IMR-90 (cell line): Measurements from ENCODE around the gene NPAS3. TPM values are rescaled to one million over a fixed set of nuclear protein-coding genes. Genes with fewer than 3 reads are reported as not detected.

Source experiments
- ATAC-seq: fragments of 200-7000 bp; cut with Tn5 transposase; 2 replicates; pipeline ENCODE4 v1.9.1; 2020; ENCODE audit warnings: low read depth, mild to moderate bottlenecking, moderate library complexity
- BruUV-seq: library from RNA; stranded (reverse); fragments of 400-500 nt; replicated peaks from 2 replicates; lab custom pipeline; 2021; lab: Mats Ljungman, UMichigan
- CTCF ChIA-PET: fragments of 300-600 bp; formaldehyde crosslinking; extraction: SDS; loops from one replicate; lab custom pipeline; 2021; ENCODE audit warnings: antibody characterized with exemption; lab: Yijun Ruan, JAX
- POLR2A ChIA-PET: fragments of 300-600 bp; sonication (Branson Sonifier 250); formaldehyde crosslinking; loops from one replicate; lab custom pipeline; 2022; ENCODE audit warnings: antibody characterized with exemption; ENCODE audit not compliant: unreplicated experiment; lab: Charles Lee
- DNase-seq: peaks from one replicate; pipeline ENCODE4 v3.0.0; 2013
- H2AFZ ChIP-seq: replicated peaks from 2 replicates; pipeline ENCODE3; 2013; ENCODE audit warnings: low read length, mild to moderate bottlenecking; ENCODE audit not compliant: poor library complexity
- H2AK5ac ChIP-seq: 2 replicates; pipeline ENCODE4 v1.6.1; 2013; ENCODE audit warnings: low read depth, low read length, inconsistent platforms
- H2AK9ac ChIP-seq: replicated peaks from 2 replicates; pipeline ENCODE3; 2013; ENCODE audit warnings: mild to moderate bottlenecking, low read depth, low read length, moderate library complexity; ENCODE audit not compliant: poor library complexity
- H2BK120ac ChIP-seq: 2 replicates; pipeline ENCODE4 v1.6.1; 2013; ENCODE audit warnings: low read depth, low read length, inconsistent platforms
- H2BK15ac ChIP-seq: 3 replicates; pipeline ENCODE4 v1.6.1; 2013; ENCODE audit warnings: low read depth, low read length, inconsistent platforms
- H2BK20ac ChIP-seq: 2 replicates; pipeline ENCODE4 v1.6.1; 2013; ENCODE audit warnings: low read depth, mild to moderate bottlenecking, inconsistent platforms, low read length, moderate library complexity
- H2BK5ac ChIP-seq: 2 replicates; pipeline ENCODE4 v1.6.1; 2013; ENCODE audit warnings: mild to moderate bottlenecking, low read depth, low read length, inconsistent platforms; ENCODE audit not compliant: poor library complexity, severe bottlenecking
- H3K14ac ChIP-seq: replicated peaks from 2 replicates; pipeline ENCODE4 v1.6.1; 2013; ENCODE audit warnings: low read depth, low read length, inconsistent platforms
- H3K18ac ChIP-seq: 2 replicates; pipeline ENCODE4 v1.6.1; 2013; ENCODE audit warnings: low read depth, low read length, control low read depth
- H3K23ac ChIP-seq: 2 replicates; pipeline ENCODE4 v1.6.1; 2013; ENCODE audit warnings: low read depth, low read length, inconsistent platforms
- H3K27ac ChIP-seq: 2 replicates; pipeline ENCODE4 v1.5.1; 2013; ENCODE audit warnings: mild to moderate bottlenecking, control low read depth, low read length; ENCODE audit not compliant: insufficient read depth
- H3K27me3 ChIP-seq: 2 replicates; pipeline ENCODE4 v1.6.1; 2013; ENCODE audit warnings: low read length; ENCODE audit not compliant: control insufficient read depth, insufficient read depth
- H3K36me3 ChIP-seq: 2 replicates; pipeline ENCODE4 v1.6.1; 2013; ENCODE audit warnings: low read length, mixed read lengths; ENCODE audit not compliant: control insufficient read depth, insufficient read depth
- H3K4ac ChIP-seq: 2 replicates; pipeline ENCODE4 v1.6.1; 2013; ENCODE audit warnings: low read depth, low read length, inconsistent platforms
- H3K4me1 ChIP-seq: 2 replicates; pipeline ENCODE4 v1.6.1; 2013; ENCODE audit warnings: low read length, mixed read lengths; ENCODE audit not compliant: control insufficient read depth, insufficient read depth
- H3K4me2 ChIP-seq: 2 replicates; pipeline ENCODE4 v1.6.1; 2013; ENCODE audit warnings: low read depth, mild to moderate bottlenecking, control low read depth, low read length, moderate library complexity
- H3K4me3 ChIP-seq: 2 replicates; pipeline ENCODE4 v1.5.1; 2013; ENCODE audit warnings: low read depth, mild to moderate bottlenecking, control low read depth, low read length, moderate library complexity; ENCODE audit not compliant: insufficient read depth
- H3K56ac ChIP-seq: 2 replicates; pipeline ENCODE4 v1.6.1; 2013; ENCODE audit warnings: low read length, inconsistent platforms; ENCODE audit not compliant: insufficient read depth; ENCODE audit errors: extremely low read depth
- H3K79me1 ChIP-seq, 2 experiments: 2 replicates each; pipeline ENCODE4 v1.6.1; 2013; ENCODE audit warnings: low read length in 2 of 2, inconsistent platforms in 1 of 2, low read depth in 1 of 2
- H3K9ac ChIP-seq: 2 replicates; pipeline ENCODE4 v1.6.1; 2013; ENCODE audit warnings: low read depth, low read length, control low read depth
- H3K9me1 ChIP-seq: 2 replicates; pipeline ENCODE4 v1.6.1; 2013; ENCODE audit warnings: low read length, inconsistent platforms; ENCODE audit not compliant: insufficient read depth
- H3K9me3 ChIP-seq: 2 replicates; pipeline ENCODE4 v1.6.1; 2013; ENCODE audit warnings: low read length; ENCODE audit not compliant: control insufficient read depth, insufficient read depth
- H4K20me1 ChIP-seq: 2 replicates; pipeline ENCODE4 v1.6.1; 2013; ENCODE audit warnings: low read length, inconsistent platforms; ENCODE audit not compliant: insufficient read depth
- H4K5ac ChIP-seq: 2 replicates; pipeline ENCODE4 v1.6.1; 2013; ENCODE audit warnings: mild to moderate bottlenecking, low read depth, low read length, control low read depth
- H4K8ac ChIP-seq, 2 experiments: 2 replicates each; pipeline ENCODE4 v1.6.1; 2013; ENCODE audit warnings: low read depth in 2 of 2, low read length in 2 of 2, control low read depth in 1 of 2, inconsistent platforms in 1 of 2
- H4K91ac ChIP-seq: 2 replicates; pipeline ENCODE4 v1.6.1; 2013; ENCODE audit warnings: low read depth, low read length, inconsistent platforms; ENCODE audit not compliant: insufficient read depth
- BHLHE40 ChIP-seq: fragments of 150-350 bp; IDR thresholded peaks from 2 replicates; pipeline ENCODE4 v1.6.1; 2016; ENCODE audit warnings: mild to moderate bottlenecking, low read depth, low read length
- CEBPB ChIP-seq: IDR thresholded peaks from 2 replicates; pipeline ENCODE4 v1.6.1; 2012; ENCODE audit warnings: low read depth, low read length, improper control_type of control experiment
- CHD1 ChIP-seq: IDR thresholded peaks from 2 replicates; pipeline ENCODE4 v1.6.1; 2012; ENCODE audit warnings: low read depth, low read length, improper control_type of control experiment
- CTCF ChIP-seq: conservative IDR thresholded peaks from 2 replicates; pipeline ENCODE4 v1.5.1; 2012; ENCODE audit warnings: mild to moderate bottlenecking, low read depth, low read length, improper control_type of control experiment
- FOS ChIP-seq: fragments of 150-350 bp; IDR thresholded peaks from 2 replicates; pipeline ENCODE4 v1.6.1; 2016; ENCODE audit warnings: low read depth, low read length
- MAFK ChIP-seq: IDR thresholded peaks from 2 replicates; pipeline ENCODE4 v1.6.1; 2012; ENCODE audit warnings: low read depth, low read length, improper control_type of control experiment
- MAZ ChIP-seq: IDR thresholded peaks from 2 replicates; pipeline ENCODE4 v1.6.1; 2012; ENCODE audit warnings: low read depth, mild to moderate bottlenecking, low read length, improper control_type of control experiment, moderate library complexity, borderline replicate concordance
- MXI1 ChIP-seq: IDR thresholded peaks from 2 replicates; pipeline ENCODE4 v1.6.1; 2012; ENCODE audit warnings: low read depth, mild to moderate bottlenecking, low read length, moderate library complexity, borderline replicate concordance
- NFE2L2 ChIP-seq: fragments of 150-350 bp; IDR thresholded peaks from 2 replicates; pipeline ENCODE4 v1.6.1; 2016; ENCODE audit warnings: low read depth, mild to moderate bottlenecking, low read length
- POLR2A ChIP-seq: IDR thresholded peaks from 2 replicates; pipeline ENCODE4 v1.6.1; 2012; ENCODE audit warnings: mild to moderate bottlenecking, low read depth, low read length
- RAD21 ChIP-seq: IDR thresholded peaks from 2 replicates; pipeline ENCODE4 v1.6.1; 2012; ENCODE audit warnings: low read length, improper control_type of control experiment
- RCOR1 ChIP-seq: IDR thresholded peaks from 2 replicates; pipeline ENCODE4 v1.6.1; 2012; ENCODE audit warnings: mild to moderate bottlenecking, low read length, improper control_type of control experiment; ENCODE audit not compliant: insufficient replicate concordance
- RFX5 ChIP-seq: IDR thresholded peaks from 2 replicates; pipeline ENCODE4 v1.8.0; 2012; ENCODE audit warnings: low read depth, mild to moderate bottlenecking, low read length, moderate library complexity
- SMC3 ChIP-seq: fragments of 150-350 bp; IDR thresholded peaks from 2 replicates; pipeline ENCODE4 v1.6.1; 2016; ENCODE audit warnings: low read depth, mild to moderate bottlenecking, antibody characterized with exemption, low read length, moderate library complexity
- WGBS, 2 experiments: methylation state at CpG; one replicate each; pipeline versions ENCODE4 v1.1.5 to v1.1.7; 2013; ENCODE audit warnings: missing lambda C conversion rate in 2 of 2; ENCODE audit not compliant: insufficient read length in 1 of 2; ENCODE audit errors: extremely low coverage in 2 of 2; 5-methylcytosine and 5-hydroxymethylcytosine counted together
- dilution Hi-C: fragments of 300-500 bp; cut with HindIII; formaldehyde crosslinking; loops from one replicate; pipeline ENCODE4 v1.14.3; 2018; ENCODE audit warnings: low sequenced_read_pairs; ENCODE audit not compliant: unreplicated experiment
- in situ Hi-C: fragments of 300-500 bp; cut with MboI; formaldehyde crosslinking; loops from 3 replicates; pipeline ENCODE4 v1.14.3; 2019; ENCODE audit warnings: low sequenced_read_pairs, inconsistent platforms, mixed read lengths
- intact Hi-C: fragments of 100-400 bp; cut with micrococcal nuclease; formaldehyde crosslinking; loops from 2 replicates; pipeline ENCODE4 v1.10.0; 2022
- polyA plus RNA-seq, 3 experiments: library from polyadenylated mRNA; depleted of rRNA; stranded (reverse); fragments of >200 nt; gene quantifications; 2 replicates each; pipeline ENCODE4 v1.2.3, GENCODE V29; 2012; ENCODE audit warnings: low replicate concordance in 1 of 3
- total RNA-seq: library from RNA; depleted of rRNA; stranded (reverse); fragments of >200 nt; gene quantifications from 2 replicates; pipeline ENCODE4 v1.2.3, GENCODE V29; 2012
- TF ChIP-seq, protein P1 (sequence below): fragments of 150-350 bp; IDR thresholded peaks from 2 replicates; pipeline ENCODE4 v1.6.1; 2017; ENCODE audit warnings: mild to moderate bottlenecking, antibody characterized with exemption, low read length, low read depth
- TF ChIP-seq, protein P2 (sequence below): fragments of 150-350 bp; IDR thresholded peaks from 2 replicates; pipeline ENCODE4 v1.6.1; 2016; ENCODE audit warnings: low read depth, mild to moderate bottlenecking, low read length, moderate library complexity, borderline replicate concordance

The NPAS3 gene
- total and polyA plus RNA-seq, 2 of the 4 experiments (the other 2 are of a cell fraction), result not detected

GRCh38 chr14:33773205-33774030 is 834.7 kb downstream of the NPAS3 start:
- POLR2A ChIA-PET, result no interaction called here
- Histone ChIP-seq H3K14ac (no peak overlapping the region), H3K4me2 (no peak overlapping the region), H3K27ac (no peak overlapping the region), H3K9me1 (no peaks in the 10 kb centered on the region), H3K27me3 (no peaks in the 10 kb centered on the region), H2AK9ac (no peak overlapping the region), H3K9ac (no peak overlapping the region), H4K20me1 (no peaks in the 10 kb centered on the region), H2AFZ (no peak overlapping the region), H2BK15ac (no peak overlapping the region), H4K91ac (no peak overlapping the region), H3K4me3 (no peak overlapping the region), H2BK5ac (no peak overlapping the region), H4K5ac (no peak overlapping the region), H3K9me3 (no peaks in the 10 kb centered on the region), H2BK120ac (no peak overlapping the region), H3K56ac (no peak overlapping the region), H3K79me1 (no peaks in the 10 kb centered on the region), H2AK5ac (no peak overlapping the region), H4K8ac (no peak overlapping the region), H3K4ac (no peak overlapping the region), H3K36me3 (no peaks in the 10 kb centered on the region), H3K4me1 (no peaks in the 10 kb centered on the region), H3K18ac (no peak overlapping the region), H3K23ac (no peak overlapping the region), H2BK20ac (no peak overlapping the region)
- dilution Hi-C loops, result no loop called here
- TF ChIP-seq RAD21 (no peak), BHLHE40 (no peak), CEBPB (no peak), NFE2L2 (no peak), MXI1 (no peak), MAFK (no peak), CHD1 (no peak), POLR2A (no peak), FOS (no peak), RCOR1 (no peak), SMC3 (no peak), RFX5 (no peak), CTCF (no peak), MAZ (no peak)
- TF ChIP-seq, protein P1, sequence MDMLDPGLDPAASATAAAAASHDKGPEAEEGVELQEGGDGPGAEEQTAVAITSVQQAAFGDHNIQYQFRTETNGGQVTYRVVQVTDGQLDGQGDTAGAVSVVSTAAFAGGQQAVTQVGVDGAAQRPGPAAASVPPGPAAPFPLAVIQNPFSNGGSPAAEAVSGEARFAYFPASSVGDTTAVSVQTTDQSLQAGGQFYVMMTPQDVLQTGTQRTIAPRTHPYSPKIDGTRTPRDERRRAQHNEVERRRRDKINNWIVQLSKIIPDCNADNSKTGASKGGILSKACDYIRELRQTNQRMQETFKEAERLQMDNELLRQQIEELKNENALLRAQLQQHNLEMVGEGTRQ, result no peak
- TF ChIP-seq, protein P2, sequence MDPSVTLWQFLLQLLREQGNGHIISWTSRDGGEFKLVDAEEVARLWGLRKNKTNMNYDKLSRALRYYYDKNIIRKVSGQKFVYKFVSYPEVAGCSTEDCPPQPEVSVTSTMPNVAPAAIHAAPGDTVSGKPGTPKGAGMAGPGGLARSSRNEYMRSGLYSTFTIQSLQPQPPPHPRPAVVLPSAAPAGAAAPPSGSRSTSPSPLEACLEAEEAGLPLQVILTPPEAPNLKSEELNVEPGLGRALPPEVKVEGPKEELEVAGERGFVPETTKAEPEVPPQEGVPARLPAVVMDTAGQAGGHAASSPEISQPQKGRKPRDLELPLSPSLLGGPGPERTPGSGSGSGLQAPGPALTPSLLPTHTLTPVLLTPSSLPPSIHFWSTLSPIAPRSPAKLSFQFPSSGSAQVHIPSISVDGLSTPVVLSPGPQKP, result no peak
- BruUV-seq, result no TSS peak
- CTCF ChIA-PET, result no interaction called here
- in situ Hi-C loops, result no loop called here
- DNase-seq (no peak), ATAC-seq (no peak)
- intact Hi-C loops, result no loop called here
- WGBS, 2 experiments, result no CpG with 5 or more reads among the region's 8 CpGs
